H1 (cell line): Measurements from ENCODE around the gene EXO1. TPM values are rescaled to one million over a fixed set of nuclear protein-coding genes. Genes with fewer than 3 reads are reported as not detected.

Experiments used
- CTCF ChIA-PET: fragments of 300-600 bp; sonication (Branson Sonifier 250); formaldehyde crosslinking; loops from one replicate; lab custom pipeline; 2021; ENCODE audit not compliant: partially characterized antibody; lab: Charles Lee
- POLR2A ChIA-PET: fragments of 300-600 bp; sonication (Branson Sonifier 250); formaldehyde crosslinking; loops from one replicate; lab custom pipeline; 2021; ENCODE audit warnings: inconsistent platforms; ENCODE audit not compliant: partially characterized antibody; lab: Charles Lee
- DNase-seq, 2 experiments: peaks; one replicate each; pipeline versions ENCODE4 v3.0.0 to v3.0.0-alpha.2; 2010 to 2022; ENCODE audit warnings: low spot score in 2 of 2, low read depth in 1 of 2, mixed read lengths in 1 of 2
- FAIRE-seq: peaks from 2 replicates; lab custom pipeline; 2011; peaks lifted over from hg19 to GRCh38; lab: Jason Lieb, UNC
- H2AFZ ChIP-seq: 2 replicates; pipeline ENCODE4 v1.8.1; 2012; ENCODE audit warnings: low read length, inconsistent platforms
- H2AK5ac ChIP-seq: 2 replicates; pipeline ENCODE4 v1.6.1; 2013; ENCODE audit warnings: low read depth, low read length
- H2BK120ac ChIP-seq: replicated peaks from 2 replicates; pipeline ENCODE3; 2013; ENCODE audit warnings: low read depth, low read length, inconsistent platforms
- H2BK12ac ChIP-seq: 2 replicates; pipeline ENCODE4 v1.6.1; 2013; ENCODE audit warnings: low read depth, low read length
- H2BK15ac ChIP-seq: 2 replicates; pipeline ENCODE4 v1.6.1; 2013; ENCODE audit warnings: low read length
- H2BK20ac ChIP-seq: 2 replicates; pipeline ENCODE4 v1.6.1; 2013; ENCODE audit warnings: low read length
- H2BK5ac ChIP-seq: 2 replicates; pipeline ENCODE4 v1.6.1; 2013; ENCODE audit warnings: low read depth, low read length
- H3K14ac ChIP-seq: 2 replicates; pipeline ENCODE4 v1.6.1; 2013; ENCODE audit warnings: inconsistent platforms; ENCODE audit not compliant: insufficient read length
- H3K18ac ChIP-seq: 2 replicates; pipeline ENCODE4 v1.6.1; 2013; ENCODE audit warnings: low read length; ENCODE audit errors: extremely low read depth
- H3K23ac ChIP-seq: 2 replicates; pipeline ENCODE4 v1.6.1; 2013; ENCODE audit warnings: inconsistent platforms; ENCODE audit not compliant: insufficient read length
- H3K23me2 ChIP-seq: 2 replicates; pipeline ENCODE4 v1.6.1; 2013; ENCODE audit warnings: low read depth, low read length
- H3K27ac ChIP-seq: 2 replicates; pipeline ENCODE4 v1.6.1; 2011; ENCODE audit warnings: low read depth, low read length, inconsistent platforms
- H3K27me3 ChIP-seq, 4 experiments: replicated peaks in 1 of 4; 1 replicate in 1 of 4; 2 replicates in 3 of 4; pipeline versions ENCODE4 v1.6.1 to v1.8.1; 2011 to 2013; ENCODE audit warnings: low read length in 3 of 4, mild to moderate bottlenecking in 3 of 4, inconsistent platforms in 2 of 4, mixed read lengths in 2 of 4, moderate library complexity in 1 of 4; ENCODE audit not compliant: control insufficient read depth in 3 of 4, insufficient read depth in 3 of 4; ENCODE audit errors: extremely low read depth in 1 of 4
- H3K36me3 ChIP-seq, 4 experiments: 2 replicates each; pipeline versions ENCODE4 v1.6.1 to v1.8.1; 2011 to 2013; ENCODE audit warnings: mild to moderate bottlenecking in 4 of 4, low read length in 3 of 4, moderate library complexity in 2 of 4, control low read depth in 1 of 4, inconsistent platforms in 1 of 4; ENCODE audit not compliant: insufficient read depth in 4 of 4, control insufficient read depth in 2 of 4
- H3K4ac ChIP-seq: replicated peaks from 2 replicates; pipeline ENCODE3; 2013; ENCODE audit warnings: low read length, low read depth, mixed read lengths, inconsistent platforms; ENCODE audit not compliant: insufficient read length
- H3K4me1 ChIP-seq, 4 experiments: replicated peaks in 1 of 4; 1 replicate in 1 of 4; 2 replicates in 3 of 4; pipeline versions ENCODE4 v1.6.1 to v1.8.1; 2011 to 2013; ENCODE audit warnings: low read length in 3 of 4, inconsistent platforms in 2 of 4, mixed read lengths in 1 of 4; ENCODE audit not compliant: insufficient read depth in 4 of 4, control insufficient read depth in 3 of 4
- H3K4me2 ChIP-seq, 2 experiments: 2 replicates each; pipeline versions ENCODE4 v1.6.1 to v1.8.1; 2011 to 2013; ENCODE audit warnings: low read depth in 2 of 2, low read length in 2 of 2, control low read depth in 1 of 2, inconsistent platforms in 1 of 2, mild to moderate bottlenecking in 1 of 2; ENCODE audit not compliant: insufficient read depth in 1 of 2
- H3K4me3 ChIP-seq, 4 experiments: fragments of 200-600, 300-600 bp in 1 of 4; sonication (generic), shearing (Covaris generic), sonication (Bioruptor Twin) in 1 of 4; 2 replicates each; pipeline versions ENCODE4 v1.5.1 to v1.8.1; 2011 to 2016; ENCODE audit warnings: low read length in 4 of 4, low read depth in 3 of 4, control low read depth in 2 of 4, inconsistent platforms in 2 of 4, mild to moderate bottlenecking in 2 of 4, mixed read lengths in 1 of 4, moderate library complexity in 1 of 4; ENCODE audit not compliant: insufficient read depth in 2 of 4; ENCODE audit errors: extremely low read depth in 1 of 4
- H3K56ac ChIP-seq: replicated peaks from 2 replicates; pipeline ENCODE3; 2013; ENCODE audit warnings: low read depth, mild to moderate bottlenecking, mixed read lengths, low read length, inconsistent platforms; ENCODE audit not compliant: insufficient read length
- H3K79me1 ChIP-seq: 2 replicates; pipeline ENCODE4 v1.6.1; 2013; ENCODE audit warnings: low read depth, low read length, control low read depth
- H3K79me2 ChIP-seq, 2 experiments: 2 replicates each; pipeline versions ENCODE4 v1.6.1 to v1.8.1; 2012 to 2013; ENCODE audit warnings: low read length in 2 of 2, mild to moderate bottlenecking in 2 of 2, inconsistent platforms in 1 of 2; ENCODE audit not compliant: insufficient read depth in 2 of 2, control insufficient read depth in 1 of 2
- H3K9ac ChIP-seq, 4 experiments: replicated peaks in 1 of 4; 1 replicate in 1 of 4; 2 replicates in 3 of 4; pipeline versions ENCODE4 v1.6.1 to v1.8.1; 2011 to 2013; ENCODE audit warnings: low read depth in 3 of 4, low read length in 3 of 4, control low read depth in 2 of 4, mild to moderate bottlenecking in 2 of 4, moderate library complexity in 2 of 4, inconsistent platforms in 1 of 4; ENCODE audit errors: extremely low read depth in 1 of 4
- H3K9me3 ChIP-seq, 2 experiments: 2 replicates each; pipeline versions ENCODE4 v1.6.1 to v1.8.1; 2012 to 2013; ENCODE audit warnings: mild to moderate bottlenecking in 2 of 2, moderate library complexity in 2 of 2, control low read depth in 1 of 2, inconsistent platforms in 1 of 2, low read depth in 1 of 2, low read length in 1 of 2, mixed read lengths in 1 of 2; ENCODE audit not compliant: insufficient read depth in 2 of 2
- H4K20me1 ChIP-seq, 2 experiments: replicated peaks in 1 of 2; 2 replicates each; pipeline versions ENCODE3 to v1.8.1; 2011 to 2013; ENCODE audit warnings: inconsistent platforms in 2 of 2, low read length in 2 of 2, mild to moderate bottlenecking in 1 of 2; ENCODE audit not compliant: insufficient read depth in 2 of 2, control insufficient read depth in 1 of 2
- H4K5ac ChIP-seq: 2 replicates; pipeline ENCODE4 v1.6.1; 2013; ENCODE audit warnings: low read length, low read depth, mixed read lengths, inconsistent platforms; ENCODE audit not compliant: insufficient read length
- H4K8ac ChIP-seq: 2 replicates; pipeline ENCODE4 v1.8.0; 2013; ENCODE audit warnings: mild to moderate bottlenecking, moderate library complexity, low read length, inconsistent platforms; ENCODE audit not compliant: insufficient read depth; ENCODE audit errors: extremely low read depth
- H4K91ac ChIP-seq: replicated peaks from 2 replicates; pipeline ENCODE3; 2013; ENCODE audit warnings: low read length, mixed read lengths, inconsistent platforms; ENCODE audit not compliant: insufficient read length
- BRCA1 ChIP-seq: IDR thresholded peaks from 2 replicates; pipeline ENCODE4 v1.6.1; 2012; ENCODE audit warnings: low read depth, low read length, improper control_type of control experiment
- CBX5 ChIP-seq: fragments of 300-800, 300-1000 bp; sonication (generic); IDR thresholded peaks from 2 replicates; pipeline ENCODE4 v1.7.1; 2016; ENCODE audit warnings: antibody characterized with exemption, low read length, low read depth
- CHD1 ChIP-seq: IDR thresholded peaks from 2 replicates; pipeline ENCODE4 v1.6.1; 2012; ENCODE audit warnings: low read depth, low read length, improper control_type of control experiment
- CTCF ChIP-seq, 3 experiments: IDR thresholded peaks; 1 replicate in 2 of 3; 2 replicates in 1 of 3; pipeline versions ENCODE4 v1.5.1 to v1.6.1; 2011; ENCODE audit warnings: low read length in 3 of 3, mild to moderate bottlenecking in 3 of 3, inconsistent platforms in 2 of 3, low read depth in 1 of 3, moderate library complexity in 1 of 3; ENCODE audit not compliant: insufficient read depth in 1 of 3; ENCODE audit errors: control extremely low read depth in 1 of 3
- GABPA ChIP-seq: IDR thresholded peaks from 2 replicates; pipeline ENCODE4 v1.6.1; 2011; ENCODE audit warnings: mild to moderate bottlenecking, low read length, moderate library complexity, borderline replicate concordance; ENCODE audit not compliant: insufficient read depth
- GTF2F1 ChIP-seq: IDR thresholded peaks from 2 replicates; pipeline ENCODE4 v1.6.1; 2012; ENCODE audit warnings: low read depth, low read length, improper control_type of control experiment, borderline replicate concordance
- RFX5 ChIP-seq: IDR thresholded peaks from 2 replicates; pipeline ENCODE4 v1.6.1; 2011; ENCODE audit warnings: low read depth, low read length, improper control_type of control experiment, borderline replicate concordance
- SAP30 ChIP-seq: fragments of 300-600 bp; sonication (generic); IDR thresholded peaks from 2 replicates; pipeline ENCODE4 v1.7.1; 2012; ENCODE audit warnings: low read length, moderate library complexity, mild to moderate bottlenecking, inconsistent platforms; ENCODE audit not compliant: insufficient read depth, insufficient replicate concordance
- TAF7 ChIP-seq: optimal IDR thresholded peaks from 2 replicates; pipeline ENCODE3; 2011; ENCODE audit warnings: low read depth, mild to moderate bottlenecking, inconsistent platforms, low read length, moderate library complexity, borderline replicate concordance
- USF2 ChIP-seq: IDR thresholded peaks from 2 replicates; pipeline ENCODE4 v1.6.1; 2011; ENCODE audit warnings: low read length, improper control_type of control experiment
- WGBS, 2 experiments: shearing (Covaris generic) in 1 of 2; methylation state at CpG; one replicate each; pipeline versions ENCODE4 v1.1.6 to v1.1.7; 2013 to 2015; ENCODE audit warnings: low lambda C conversion rate in 2 of 2, mixed read lengths in 2 of 2, inconsistent platforms in 1 of 2, low coverage in 1 of 2, missing lambda C conversion rate in 1 of 2; ENCODE audit not compliant: insufficient replicate concordance in 2 of 2, insufficient coverage in 1 of 2, insufficient read length in 1 of 2; ENCODE audit errors: extremely low coverage in 1 of 2, missing lambda C conversion rate in 1 of 2; 5-methylcytosine and 5-hydroxymethylcytosine counted together
- polyA plus RNA-seq, 7 experiments: library from polyadenylated mRNA; depleted of rRNA in 3 of 7; stranded (reverse) in 5 of 7; unstranded in 2 of 7; fragments of >200 nt in 5 of 7; fragments of 200-250 nt in 2 of 7; gene quantifications; 1 replicate in 5 of 7; 2 replicates in 1 of 7; 4 replicates in 1 of 7; pipeline versions ENCODE4 v1.2.1 to v1.2.3, GENCODE V29; 2011 to 2013; ENCODE audit warnings: missing spikeins in 2 of 7, mixed read lengths in 2 of 7
- total RNA-seq: library from RNA; stranded (reverse); fragmentation: NEBNext Ultra II Directional; extraction: Animal tissue kit (Norgen Biotek cat#: 25700); gene quantifications from 2 replicates; pipeline ENCODE4 v1.2.1, GENCODE V29; 2021

The EXO1 gene
- total and polyA plus RNA-seq, 2 of the 8 experiments (the other 6 are each of a cell fraction or from before 2014, with no cell fraction given), result 9.2 to 43.0 TPM

GRCh38 chr1:241837416-241837815 is 10.6 kb upstream of the EXO1 start:
- H2BK5ac ChIP-seq, result no peak overlapping the region
- no peaks in the 10 kb centered on the region for H3K79me2 ChIP-seq
- ChIA-PET CTCF (interaction anchor here (0.7 to 4.2 kb wide), 5 partner anchors 10 to 231 kb away, joined by 3 to 22 read pairs (median 4); partner anchors contain the start of gene EXO1), POLR2A (no interaction called here)
- no peaks in the 10 kb centered on the region for H3K79me1 ChIP-seq
- H3K27ac ChIP-seq, result no peak overlapping the region
- H3K14ac ChIP-seq, result no peak overlapping the region
- no peak overlapping the region for H2AFZ ChIP-seq
- H3K27me3 ChIP-seq, result no peaks in the 10 kb centered on the region
- H3K4ac ChIP-seq, result no peak overlapping the region
- no peak overlapping the region for H3K23ac ChIP-seq
- WGBS, 2 experiments, result 89% methylated on average over 5 of the region's 5 CpGs; no CpG with 5 or more reads in 1 of the 2 experiments
- no peaks in the 10 kb centered on the region for H3K4me1 ChIP-seq
- H3K9me3 ChIP-seq, result no peaks in the 10 kb centered on the region
- no peak overlapping the region for H4K8ac ChIP-seq
- H3K36me3 ChIP-seq, result no peaks in the 10 kb centered on the region
- H3K18ac ChIP-seq, result no peak overlapping the region
- no peak overlapping the region for H3K4me2 ChIP-seq
- H4K20me1 ChIP-seq, result no peaks in the 10 kb centered on the region
- no peaks in the 10 kb centered on the region for H3K23me2 ChIP-seq
- H2BK12ac ChIP-seq, result no peak overlapping the region
- no peak overlapping the region for H2BK15ac ChIP-seq
- no peak overlapping the region for H3K56ac ChIP-seq
- no peak overlapping the region for H3K4me3 ChIP-seq
- no peak overlapping the region for H4K91ac ChIP-seq
- H4K5ac ChIP-seq, result no peak overlapping the region
- H2AK5ac ChIP-seq, result no peak overlapping the region
- no peak for DNase-seq
- FAIRE-seq, result no peak
- no peak overlapping the region for H2BK120ac ChIP-seq
- no peak overlapping the region for H2BK20ac ChIP-seq
- no peak overlapping the region for H3K9ac ChIP-seq
- TF ChIP-seq TAF7 (no peak), GTF2F1 (no peak), CHD1 (no peak), SAP30 (no peak), BRCA1 (no peak), CBX5 (no peak), RFX5 (no peak), GABPA (no peak), USF2 (no peak), CTCF (IDR thresholded peaks at IDR 0.05; ENCODE audit: control extremely low read depth in 1 of 3, insufficient read depth in 1 of 3, low read depth in 1 of 3, low read length in 3 of 3) (no peak)
